ENCODE results near the gene ADI1.

ADI1 gene

GRCh38 chr2:3487028-3487425 lies 32.3 kb downstream of the ADI1 start:
- H3K27me3 ChIP-seq (ENCODE audit: control insufficient read depth in 1 of 2, insufficient read depth in 2 of 2, low read length in 2 of 2), result no peaks in the 10 kb centered on the region
- H3K27ac ChIP-seq (ENCODE audit: low read length), result no peak overlapping the region
- no peak overlapping the region for H3K9ac ChIP-seq (ENCODE audit: low read length in 2 of 2)
- H3K4me1 ChIP-seq (ENCODE audit: control insufficient read depth, insufficient read depth, low read length), result peaks cover 8% of the 10 kb centered on the region
- no peak overlapping the region for H3K4me3 ChIP-seq (ENCODE audit: low read length in 2 of 2)
- peaks cover 0 to 2% of the 10 kb centered on the region in 2 donors for H3K36me3 ChIP-seq (ENCODE audit: control insufficient read depth in 2 of 2, insufficient read depth in 2 of 2, low read length in 2 of 2)
- H3K9me3 ChIP-seq (ENCODE audit: control insufficient read depth in 2 of 2, low read length in 2 of 2), result peaks cover 0 to 6% of the 10 kb centered on the region in 2 donors

GRCh38 chr2:3486047-3487027 lies 33.0 kb downstream of the ADI1 start:
- H3K36me3 ChIP-seq (ENCODE audit: control insufficient read depth in 2 of 2, insufficient read depth in 2 of 2, low read length in 2 of 2), result peaks cover 0 to 2% of the 10 kb centered on the region in 2 donors
- H3K27me3 ChIP-seq (ENCODE audit: control insufficient read depth in 1 of 2, insufficient read depth in 2 of 2, low read length in 2 of 2), result no peaks in the 10 kb centered on the region
- H3K9me3 ChIP-seq (ENCODE audit: control insufficient read depth in 2 of 2, low read length in 2 of 2), result peaks cover 0 to 6% of the 10 kb centered on the region in 2 donors
- no peak overlapping the region for H3K9ac ChIP-seq (ENCODE audit: low read length in 2 of 2)
- H3K4me1 ChIP-seq (ENCODE audit: control insufficient read depth, insufficient read depth, low read length), result peaks cover 8% of the 10 kb centered on the region
- H3K4me3 ChIP-seq (ENCODE audit: low read length in 2 of 2), result no peak overlapping the region
- no peak overlapping the region for H3K27ac ChIP-seq (ENCODE audit: low read length)

GRCh38 chr2:3485166-3485565 lies 34.2 kb downstream of the ADI1 start:
- H3K4me3 ChIP-seq (ENCODE audit: low read length in 2 of 2), result no peak overlapping the region
- H3K9ac ChIP-seq (ENCODE audit: low read length in 2 of 2), result no peak overlapping the region
- no peaks in the 10 kb centered on the region for H3K27me3 ChIP-seq (ENCODE audit: control insufficient read depth in 1 of 2, insufficient read depth in 2 of 2, low read length in 2 of 2)
- peaks cover 8% of the 10 kb centered on the region for H3K4me1 ChIP-seq (ENCODE audit: control insufficient read depth, insufficient read depth, low read length)
- H3K36me3 ChIP-seq (ENCODE audit: control insufficient read depth in 2 of 2, insufficient read depth in 2 of 2, low read length in 2 of 2), result peaks cover 0 to 2% of the 10 kb centered on the region in 2 donors
- peaks cover 0 to 6% of the 10 kb centered on the region in 2 donors for H3K9me3 ChIP-seq (ENCODE audit: control insufficient read depth in 2 of 2, low read length in 2 of 2)
- no peak overlapping the region for H3K27ac ChIP-seq (ENCODE audit: low read length)

GRCh38 chr2:3483986-3484960 lies 35.1 kb downstream of the ADI1 start:
- Histone ChIP-seq H3K9me3 (ENCODE audit: control insufficient read depth in 2 of 2, low read length in 2 of 2) (peaks cover 0 to 6% of the 10 kb centered on the region in 2 donors), H3K9ac (ENCODE audit: low read length in 2 of 2) (no peak overlapping the region), H3K4me3 (ENCODE audit: low read length in 2 of 2) (no peak overlapping the region), H3K36me3 (ENCODE audit: control insufficient read depth in 2 of 2, insufficient read depth in 2 of 2, low read length in 2 of 2) (peaks cover 5 to 7% of the 10 kb centered on the region in 2 donors), H3K27me3 (ENCODE audit: control insufficient read depth in 1 of 2, insufficient read depth in 2 of 2, low read length in 2 of 2) (no peaks in the 10 kb centered on the region), H3K27ac (ENCODE audit: low read length) (peak overlapping the region; percentile 49), H3K4me1 (ENCODE audit: control insufficient read depth, insufficient read depth, low read length) (peaks cover 8% of the 10 kb centered on the region)

GRCh38 chr2:3483227-3483985 lies 35.9 kb downstream of the ADI1 start:
- H3K27ac ChIP-seq (ENCODE audit: low read length), result peak overlapping the region; percentile 49
- H3K27me3 ChIP-seq (ENCODE audit: control insufficient read depth in 1 of 2, insufficient read depth in 2 of 2, low read length in 2 of 2), result no peaks in the 10 kb centered on the region
- H3K36me3 ChIP-seq (ENCODE audit: control insufficient read depth in 2 of 2, insufficient read depth in 2 of 2, low read length in 2 of 2), result peaks cover 11 to 14% of the 10 kb centered on the region in 2 donors
- H3K9ac ChIP-seq (ENCODE audit: low read length in 2 of 2), result no peak overlapping the region
- H3K4me1 ChIP-seq (ENCODE audit: control insufficient read depth, insufficient read depth, low read length), result peaks cover 8% of the 10 kb centered on the region
- peaks cover 0 to 6% of the 10 kb centered on the region in 2 donors for H3K9me3 ChIP-seq (ENCODE audit: control insufficient read depth in 2 of 2, low read length in 2 of 2)
- H3K4me3 ChIP-seq (ENCODE audit: low read length in 2 of 2), result peak overlapping the region in 1 of 2 donors; percentile 66

- no peak overlapping the region for H3K27ac ChIP-seq (ENCODE audit: low read length)
- peaks cover 15 to 17% of the 10 kb centered on the region in 2 donors for H3K36me3 ChIP-seq (ENCODE audit: control insufficient read depth in 2 of 2, insufficient read depth in 2 of 2, low read length in 2 of 2)
- H3K4me1 ChIP-seq (ENCODE audit: control insufficient read depth, insufficient read depth, low read length), result peaks cover 8% of the 10 kb centered on the region
- H3K9me3 ChIP-seq (ENCODE audit: control insufficient read depth in 2 of 2, low read length in 2 of 2), result peaks cover 0 to 6% of the 10 kb centered on the region in 2 donors
- H3K4me3 ChIP-seq (ENCODE audit: low read length in 2 of 2), result peak overlapping the region in 1 of 2 donors; percentile 66
- H3K9ac ChIP-seq (ENCODE audit: low read length in 2 of 2), result no peak overlapping the region
- H3K27me3 ChIP-seq (ENCODE audit: control insufficient read depth in 1 of 2, insufficient read depth in 2 of 2, low read length in 2 of 2), result no peaks in the 10 kb centered on the region
Measured at GRCh38 chr2:3482363-3482821, 36.9 kb downstream of the ADI1 start.

- peaks cover 15 to 17% of the 10 kb centered on the region in 2 donors for H3K36me3 ChIP-seq (ENCODE audit: control insufficient read depth in 2 of 2, insufficient read depth in 2 of 2, low read length in 2 of 2)
- peaks cover 0 to under 1% of the 10 kb centered on the region in 2 donors for H3K9me3 ChIP-seq (ENCODE audit: control insufficient read depth in 2 of 2, low read length in 2 of 2)
- no peaks in the 10 kb centered on the region for H3K27me3 ChIP-seq (ENCODE audit: control insufficient read depth in 1 of 2, insufficient read depth in 2 of 2, low read length in 2 of 2)
Measured at GRCh38 chr2:3481736-3482362, 37.5 kb downstream of the ADI1 start.

GRCh38 chr2:3481011-3481400 lies 38.3 kb downstream of the ADI1 start:
- peaks cover 8% of the 10 kb centered on the region for H3K4me1 ChIP-seq (ENCODE audit: control insufficient read depth, insufficient read depth, low read length)

More at GRCh38 chr2:3481736-3482362, 37.5 kb downstream of the ADI1 start:
- Histone ChIP-seq H3K27ac (ENCODE audit: low read length) (no peak overlapping the region), H3K9ac (ENCODE audit: low read length in 2 of 2) (no peak overlapping the region), H3K4me3 (ENCODE audit: low read length in 2 of 2) (no peak overlapping the region), H3K4me1 (ENCODE audit: control insufficient read depth, insufficient read depth, low read length) (peaks cover 8% of the 10 kb centered on the region)

GRCh38 chr2:3480352-3481010 lies 38.9 kb downstream of the ADI1 start:
- Histone ChIP-seq H3K4me1 (ENCODE audit: control insufficient read depth, insufficient read depth, low read length) (peaks cover 8% of the 10 kb centered on the region), H3K36me3 (ENCODE audit: control insufficient read depth in 2 of 2, insufficient read depth in 2 of 2, low read length in 2 of 2) (peaks cover 21 to 23% of the 10 kb centered on the region in 2 donors), H3K27ac (ENCODE audit: low read length) (no peak overlapping the region), H3K4me3 (ENCODE audit: low read length in 2 of 2) (no peak overlapping the region), H3K9me3 (ENCODE audit: control insufficient read depth in 2 of 2, low read length in 2 of 2) (no peaks in the 10 kb centered on the region), H3K9ac (ENCODE audit: low read length in 2 of 2) (no peak overlapping the region), H3K27me3 (ENCODE audit: control insufficient read depth in 1 of 2, insufficient read depth in 2 of 2, low read length in 2 of 2) (no peaks in the 10 kb centered on the region)

More at GRCh38 chr2:3481011-3481400, 38.3 kb downstream of the ADI1 start:
- Histone ChIP-seq H3K36me3 (ENCODE audit: control insufficient read depth in 2 of 2, insufficient read depth in 2 of 2, low read length in 2 of 2) (peaks cover 17 to 20% of the 10 kb centered on the region in 2 donors), H3K9ac (ENCODE audit: low read length in 2 of 2) (no peak overlapping the region), H3K27ac (ENCODE audit: low read length) (no peak overlapping the region), H3K4me3 (ENCODE audit: low read length in 2 of 2) (no peak overlapping the region), H3K9me3 (ENCODE audit: control insufficient read depth in 2 of 2, low read length in 2 of 2) (no peaks in the 10 kb centered on the region), H3K27me3 (ENCODE audit: control insufficient read depth in 1 of 2, insufficient read depth in 2 of 2, low read length in 2 of 2) (no peaks in the 10 kb centered on the region)

Data from stomach smooth muscle (tissue), 2 donors.